ENCODE measurements around the gene ZMYND15. TPM values are rescaled to one million over a fixed set of nuclear protein-coding genes. Genes with fewer than 3 reads are reported as not detected.
A peak's percentile ranks its signal among the peaks of the same experiment; 100 is the strongest.

ZMYND15 gene
- total RNA-seq, 1 donor from 2014 or later, result 0.70 TPM

DNA sequence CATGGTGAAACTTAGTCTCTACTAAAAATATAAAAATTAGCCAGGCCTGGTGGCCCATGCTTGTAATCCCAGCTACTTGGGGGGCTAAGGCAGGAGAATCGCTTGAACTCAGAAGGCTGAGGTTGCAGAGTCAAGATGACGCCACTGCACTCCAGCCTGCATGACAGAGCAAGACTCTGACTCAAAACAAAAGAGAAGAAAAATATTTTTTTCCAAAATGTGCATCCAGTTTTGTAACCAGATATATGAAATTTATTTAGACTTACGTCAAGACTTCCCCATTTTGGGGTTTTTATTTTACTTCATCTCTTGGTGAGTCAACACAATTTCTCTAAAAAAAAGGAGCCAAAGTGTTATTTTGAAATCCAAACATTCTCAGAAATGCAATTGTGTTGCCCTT is 26.6 kb downstream of the ZMYND15 start:
- H3K27me3 Mint-ChIP-seq, result peaks cover 4% of the 10 kb centered on the region
- no peaks in the 10 kb centered on the region for H3K4me1 Mint-ChIP-seq (ENCODE audit: unreplicated experiment)
- H3K9me3 Mint-ChIP-seq, result no peaks in the 10 kb centered on the region

DNA sequence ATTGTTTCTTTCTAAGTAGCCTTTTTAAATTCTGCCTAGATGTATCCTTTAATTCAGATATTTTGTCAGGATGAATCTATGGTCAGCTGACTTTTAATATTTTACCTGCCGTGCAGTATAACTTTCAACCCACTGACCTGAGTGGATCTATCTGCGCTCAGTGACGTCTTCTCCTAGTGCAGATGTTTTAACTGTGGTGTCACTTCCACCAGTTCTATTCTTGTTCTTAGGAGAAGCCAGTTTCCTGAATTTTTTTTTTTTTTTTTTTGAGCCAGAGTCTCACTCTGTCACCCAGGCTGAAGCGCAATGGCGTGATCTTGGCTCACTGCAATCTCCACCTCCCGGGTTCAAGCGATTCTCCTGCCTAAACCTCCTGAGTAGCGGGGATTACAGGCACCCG is 27.1 kb downstream of the ZMYND15 start:
- peaks cover 8% of the 10 kb centered on the region for H3K27me3 Mint-ChIP-seq
- no peak overlapping the region for H3K4me3 Mint-ChIP-seq
- no peaks in the 10 kb centered on the region for H3K9me3 Mint-ChIP-seq
- TF ChIP-seq, protein P1, sequence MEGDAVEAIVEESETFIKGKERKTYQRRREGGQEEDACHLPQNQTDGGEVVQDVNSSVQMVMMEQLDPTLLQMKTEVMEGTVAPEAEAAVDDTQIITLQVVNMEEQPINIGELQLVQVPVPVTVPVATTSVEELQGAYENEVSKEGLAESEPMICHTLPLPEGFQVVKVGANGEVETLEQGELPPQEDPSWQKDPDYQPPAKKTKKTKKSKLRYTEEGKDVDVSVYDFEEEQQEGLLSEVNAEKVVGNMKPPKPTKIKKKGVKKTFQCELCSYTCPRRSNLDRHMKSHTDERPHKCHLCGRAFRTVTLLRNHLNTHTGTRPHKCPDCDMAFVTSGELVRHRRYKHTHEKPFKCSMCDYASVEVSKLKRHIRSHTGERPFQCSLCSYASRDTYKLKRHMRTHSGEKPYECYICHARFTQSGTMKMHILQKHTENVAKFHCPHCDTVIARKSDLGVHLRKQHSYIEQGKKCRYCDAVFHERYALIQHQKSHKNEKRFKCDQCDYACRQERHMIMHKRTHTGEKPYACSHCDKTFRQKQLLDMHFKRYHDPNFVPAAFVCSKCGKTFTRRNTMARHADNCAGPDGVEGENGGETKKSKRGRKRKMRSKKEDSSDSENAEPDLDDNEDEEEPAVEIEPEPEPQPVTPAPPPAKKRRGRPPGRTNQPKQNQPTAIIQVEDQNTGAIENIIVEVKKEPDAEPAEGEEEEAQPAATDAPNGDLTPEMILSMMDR (conservative IDR thresholded peaks at IDR 0.05), result no peak
- no peak overlapping the region for H3K27ac Mint-ChIP-seq
- H3K36me3 Mint-ChIP-seq, result no peaks in the 10 kb centered on the region
- H3K4me1 Mint-ChIP-seq (ENCODE audit: unreplicated experiment), result no peaks in the 10 kb centered on the region
- DNase-seq (ENCODE audit: extremely low spot score, unreplicated experiment), result no peak

More for the DNA sequence above, 26.6 kb downstream of the ZMYND15 start:
- TF ChIP-seq, protein P1 (conservative IDR thresholded peaks at IDR 0.05), result no peak
- no peak overlapping the region for H3K27ac Mint-ChIP-seq
- no peak for DNase-seq (ENCODE audit: extremely low spot score, unreplicated experiment)
- no peaks in the 10 kb centered on the region for H3K36me3 Mint-ChIP-seq
- no peak overlapping the region for H3K4me3 Mint-ChIP-seq

DNA sequence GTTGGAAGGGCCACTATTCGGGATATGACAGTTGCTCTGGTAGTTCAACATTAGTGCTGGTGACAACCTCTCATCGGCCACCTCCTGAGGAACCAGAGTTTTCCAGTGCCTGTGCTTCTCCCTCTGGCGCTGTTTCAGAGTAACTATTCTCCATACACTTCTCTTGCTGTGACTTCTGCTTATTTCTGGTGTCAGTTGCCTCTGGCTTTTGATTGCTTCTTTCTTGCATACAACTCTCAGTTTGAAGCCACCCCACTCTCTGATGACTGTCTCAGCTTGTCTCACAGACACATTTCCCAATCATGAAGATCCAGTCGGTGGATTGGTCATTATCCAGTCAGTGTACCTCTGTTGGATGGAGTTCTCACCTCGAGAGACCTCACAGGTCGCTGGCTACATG is 28.7 kb downstream of the ZMYND15 start:
- peaks cover 18% of the 10 kb centered on the region for H3K27me3 Mint-ChIP-seq
- TF ChIP-seq, protein P1 (conservative IDR thresholded peaks at IDR 0.05), result no peak
- H3K4me3 Mint-ChIP-seq, result no peak overlapping the region
- H3K9me3 Mint-ChIP-seq, result no peaks in the 10 kb centered on the region
- no peaks in the 10 kb centered on the region for H3K4me1 Mint-ChIP-seq (ENCODE audit: unreplicated experiment)
- no peak for DNase-seq (ENCODE audit: extremely low spot score, unreplicated experiment)
- H3K27ac Mint-ChIP-seq, result no peak overlapping the region
- no peaks in the 10 kb centered on the region for H3K36me3 Mint-ChIP-seq

DNA sequence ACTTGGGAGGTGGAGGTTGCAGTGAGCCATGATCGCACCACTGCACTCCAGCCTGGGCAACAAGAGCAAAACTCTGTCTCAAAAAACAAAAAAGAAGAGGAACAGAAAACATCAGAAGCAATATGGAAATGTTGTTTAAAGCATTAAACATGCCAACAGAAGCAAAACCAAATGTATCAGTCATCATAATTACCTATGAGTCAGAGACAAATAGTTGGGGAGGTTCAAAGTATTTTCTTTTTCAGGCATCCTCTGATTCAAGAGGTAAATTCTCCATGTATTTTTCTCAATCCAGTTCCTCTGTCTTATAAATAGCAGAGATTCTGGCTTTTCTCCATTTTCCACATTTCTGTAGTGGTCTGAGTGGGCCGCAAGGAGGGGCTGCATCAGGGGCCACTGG is 30.0 kb downstream of the ZMYND15 start:
- no peaks in the 10 kb centered on the region for H3K4me1 Mint-ChIP-seq (ENCODE audit: unreplicated experiment)
- no peaks in the 10 kb centered on the region for H3K36me3 Mint-ChIP-seq
- no peak overlapping the region for H3K4me3 Mint-ChIP-seq
- peaks cover 20% of the 10 kb centered on the region for H3K27me3 Mint-ChIP-seq
- H3K27ac Mint-ChIP-seq, result peak overlapping the region; percentile 50
- no peaks in the 10 kb centered on the region for H3K9me3 Mint-ChIP-seq
- DNase-seq (ENCODE audit: extremely low spot score, unreplicated experiment), result no peak
- TF ChIP-seq, protein P1 (conservative IDR thresholded peaks at IDR 0.05), result no peak

DNA sequence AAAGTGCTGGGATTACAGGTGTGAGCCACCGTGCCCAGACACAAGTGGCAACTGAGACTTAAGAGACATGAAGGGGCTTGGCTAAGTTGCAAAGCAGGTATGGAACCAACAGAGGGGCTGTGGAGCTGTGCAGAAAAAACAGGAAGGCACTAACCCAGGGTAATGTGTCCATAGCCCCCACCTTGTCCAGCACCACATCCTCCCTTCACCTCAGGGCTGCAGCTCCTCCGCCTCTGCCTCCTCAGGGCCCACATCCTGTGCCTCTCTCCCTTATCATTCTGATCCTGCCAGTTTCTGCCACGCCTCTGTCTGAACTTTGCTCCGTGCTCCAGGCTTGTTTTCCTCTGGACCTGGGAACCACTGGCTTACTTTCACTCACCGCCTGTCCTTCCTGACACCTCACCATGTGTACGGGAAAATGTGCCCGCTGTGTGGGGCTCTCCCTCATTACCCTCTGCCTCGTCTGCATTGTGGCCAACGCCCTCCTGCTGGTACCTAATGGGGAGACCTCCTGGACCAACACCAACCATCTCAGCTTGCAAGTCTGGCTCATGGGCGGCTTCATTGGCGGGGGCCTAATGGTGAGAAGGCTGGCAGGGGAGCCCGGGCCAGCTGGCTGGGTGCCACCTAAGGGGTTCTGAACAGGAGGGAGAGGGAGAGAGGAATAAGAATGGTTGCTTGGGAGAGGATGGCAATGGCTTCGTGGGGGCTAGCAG is 32.0 kb downstream of the ZMYND15 start, which contains the start of gene TM4SF5:
TM4SF5 (plus strand) TSS at position 368 of the 716 bp plus-strand sequence; CDS start at position 405, 37 bp downstream.
- no peak for DNase-seq (ENCODE audit: extremely low spot score, unreplicated experiment)
- TF ChIP-seq, protein P1 (conservative IDR thresholded peaks at IDR 0.05), result no peak
- Mint-ChIP-seq H3K9me3 (no peaks in the 10 kb centered on the region), H3K4me1 (ENCODE audit: unreplicated experiment) (no peaks in the 10 kb centered on the region), H3K4me3 (peak within 1 kb of the TSS; percentile 15), H3K36me3 (no peaks in the 10 kb centered on the region), H3K27ac (peak within 1 kb of the TSS; percentile 53), H3K27me3 (peaks cover 22% of the 10 kb centered on the region)

Data from type B pancreatic cell (in vitro differentiated cells).